Tibial artery (tissue), 4 donors: Measurements from ENCODE around the gene SH3D19.

Experiments
- DNase-seq, 2 donors: peaks; one replicate each; pipeline ENCODE4 v3.0.0-alpha.2; 2019
- H3K27ac ChIP-seq, 2 donors: fragments of 200-600 bp; sonication (generic) in 1 of 2; 1 replicate in 1 of 2; 2 replicates in 1 of 2; pipeline ENCODE4 v1.5.1; 2018 to 2019; ENCODE audit warnings: mild to moderate bottlenecking in 1 of 2
- H3K27me3 ChIP-seq, 2 donors: fragments of 200-600 bp; sonication (generic) in 1 of 2; one replicate each; pipeline versions ENCODE4 v1.5.1 to v1.6.0; 2016 to 2019
- H3K36me3 ChIP-seq, 3 donors: fragments of 200-600 bp; sonication (generic) in 2 of 3; one replicate each; pipeline ENCODE4 v1.5.1; 2016 to 2019; ENCODE audit warnings: mild to moderate bottlenecking in 2 of 3
- H3K4me1 ChIP-seq, 4 donors: fragments of 200-600 bp; sonication (generic) in 2 of 4; 1 replicate in 3 of 4; 2 replicates in 1 of 4; pipeline ENCODE4 v1.5.1; 2016 to 2019
- H3K4me3 ChIP-seq, 2 donors: fragments of 200-600 bp; sonication (generic) in 1 of 2; 1 replicate in 1 of 2; 2 replicates in 1 of 2; pipeline ENCODE4 v1.5.1; 2018 to 2019; ENCODE audit warnings: mild to moderate bottlenecking in 2 of 2
- H3K9me3 ChIP-seq, 3 donors: fragments of 200-600 bp; sonication (generic) in 1 of 3; one replicate each; pipeline ENCODE4 v1.5.1; 2016 to 2019
- intact Hi-C: fragments of 100-400 bp; cut with DNase I; formaldehyde crosslinking; loops from one replicate; pipeline ENCODE4 v1.15.0; 2023; ENCODE audit warnings: low total_unique reads
- TF ChIP-seq, protein P1 (sequence below), 2 experiments: fragments of 200-600 bp in 1 of 2; fragments of 450-650 bp in 1 of 2; IDR thresholded peaks; one replicate each; pipeline ENCODE4 v1.5.1; 2017 to 2019; ENCODE audit warnings: antibody characterized with exemption in 2 of 2, mild to moderate bottlenecking in 1 of 2, moderate library complexity in 1 of 2

SH3D19 gene

DNA sequence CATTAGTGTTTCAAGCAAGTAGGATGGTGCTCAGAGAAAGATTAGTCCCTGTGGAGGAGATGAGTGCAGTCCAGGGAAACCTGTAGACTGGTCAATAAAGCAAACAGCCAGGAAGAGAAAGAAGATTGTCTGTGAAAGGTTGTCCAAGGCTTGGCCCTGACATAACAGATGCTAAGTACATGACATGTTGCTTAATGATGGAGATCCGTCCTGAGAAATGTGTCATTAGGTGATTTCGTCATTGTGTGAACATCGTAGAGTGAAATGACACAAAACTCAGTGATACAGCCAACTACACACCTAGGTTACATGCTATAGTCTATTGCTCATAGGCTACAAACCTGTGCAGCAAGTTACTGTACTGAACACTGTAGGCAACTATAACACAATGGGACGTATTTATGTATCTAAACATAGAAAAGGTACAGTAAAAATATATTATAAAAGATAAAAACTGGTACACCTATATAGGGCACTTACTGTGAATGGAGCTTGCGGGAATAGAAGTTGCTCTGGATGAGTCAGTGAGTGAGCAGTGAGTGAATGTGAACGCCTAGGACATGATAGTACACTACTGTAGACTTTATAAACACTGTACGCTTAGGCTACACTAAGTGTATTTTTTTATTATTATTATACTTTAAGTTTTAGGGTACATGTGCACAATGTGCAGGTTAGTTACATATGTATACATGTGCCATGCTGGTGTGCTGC, 57.4 kb downstream of the SH3D19 start:
- Histone ChIP-seq H3K27me3 (no peaks in the 10 kb centered on the region), H3K36me3 (no peaks in the 10 kb centered on the region), H3K9me3 (no peaks in the 10 kb centered on the region), H3K4me1 (peaks cover 0 to 6% (median 0%) of the 10 kb centered on the region in 4 donors), H3K27ac (no peak overlapping the region), H3K4me3 (no peak overlapping the region)
- no peak for DNase-seq
- TF ChIP-seq, protein P1, sequence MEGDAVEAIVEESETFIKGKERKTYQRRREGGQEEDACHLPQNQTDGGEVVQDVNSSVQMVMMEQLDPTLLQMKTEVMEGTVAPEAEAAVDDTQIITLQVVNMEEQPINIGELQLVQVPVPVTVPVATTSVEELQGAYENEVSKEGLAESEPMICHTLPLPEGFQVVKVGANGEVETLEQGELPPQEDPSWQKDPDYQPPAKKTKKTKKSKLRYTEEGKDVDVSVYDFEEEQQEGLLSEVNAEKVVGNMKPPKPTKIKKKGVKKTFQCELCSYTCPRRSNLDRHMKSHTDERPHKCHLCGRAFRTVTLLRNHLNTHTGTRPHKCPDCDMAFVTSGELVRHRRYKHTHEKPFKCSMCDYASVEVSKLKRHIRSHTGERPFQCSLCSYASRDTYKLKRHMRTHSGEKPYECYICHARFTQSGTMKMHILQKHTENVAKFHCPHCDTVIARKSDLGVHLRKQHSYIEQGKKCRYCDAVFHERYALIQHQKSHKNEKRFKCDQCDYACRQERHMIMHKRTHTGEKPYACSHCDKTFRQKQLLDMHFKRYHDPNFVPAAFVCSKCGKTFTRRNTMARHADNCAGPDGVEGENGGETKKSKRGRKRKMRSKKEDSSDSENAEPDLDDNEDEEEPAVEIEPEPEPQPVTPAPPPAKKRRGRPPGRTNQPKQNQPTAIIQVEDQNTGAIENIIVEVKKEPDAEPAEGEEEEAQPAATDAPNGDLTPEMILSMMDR (IDR thresholded peaks at IDR 0.05), result no peak
- intact Hi-C loops, result no loop called here

DNA sequence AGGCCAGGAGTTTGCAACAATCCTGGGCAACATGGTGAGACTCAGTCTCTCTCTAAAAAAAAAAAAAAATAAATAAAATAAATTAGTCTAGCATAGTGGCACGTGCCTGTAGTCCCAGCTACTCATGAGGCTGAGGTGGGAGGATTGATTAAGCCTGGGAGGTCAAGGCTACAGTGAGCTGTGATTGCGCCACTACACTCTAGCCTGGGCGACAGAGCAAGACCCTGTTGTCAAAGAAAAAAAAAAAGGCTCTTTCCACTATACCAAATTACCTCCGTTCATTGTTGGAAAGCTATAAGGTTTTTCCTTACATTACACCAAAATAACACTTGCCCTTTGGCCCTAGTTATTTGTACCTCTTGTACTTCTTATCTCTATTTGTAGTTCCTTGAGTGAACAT, 58.3 kb downstream of the SH3D19 start:
- TF ChIP-seq, protein P1 (IDR thresholded peaks at IDR 0.05), result no peak
- H3K9me3 ChIP-seq, result no peaks in the 10 kb centered on the region
- H3K4me3 ChIP-seq, result no peak overlapping the region
- intact Hi-C loops, result no loop called here
- H3K4me1 ChIP-seq, result peaks cover 0 to 6% (median 0%) of the 10 kb centered on the region in 4 donors
- no peaks in the 10 kb centered on the region for H3K36me3 ChIP-seq
- no peaks in the 10 kb centered on the region for H3K27me3 ChIP-seq
- DNase-seq, result no peak
- no peak overlapping the region for H3K27ac ChIP-seq

DNA sequence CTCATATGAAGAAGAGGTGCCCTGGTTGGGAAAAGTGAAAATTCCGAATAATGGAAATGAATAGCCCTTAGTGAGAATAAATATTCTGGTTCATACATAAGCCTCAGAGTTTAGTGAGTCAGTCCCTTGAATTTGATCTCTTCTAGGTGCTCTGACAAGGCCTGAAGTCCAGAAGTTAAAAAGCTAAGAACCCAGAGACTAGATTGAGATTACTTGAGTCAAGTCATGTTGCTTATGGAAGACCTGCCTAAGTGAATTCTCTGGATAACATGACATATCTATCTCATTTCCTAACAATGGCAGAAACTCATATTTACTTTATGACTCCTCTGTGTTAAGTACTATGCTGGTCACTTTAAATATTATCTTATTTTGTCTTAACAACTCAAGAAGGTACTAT, 58.9 kb downstream of the SH3D19 start:
- Histone ChIP-seq H3K27ac (no peak overlapping the region), H3K9me3 (no peaks in the 10 kb centered on the region), H3K36me3 (no peaks in the 10 kb centered on the region), H3K4me3 (no peak overlapping the region), H3K4me1 (peaks cover 0 to 10% (median 0%) of the 10 kb centered on the region in 4 donors), H3K27me3 (no peaks in the 10 kb centered on the region)
- intact Hi-C loops, result no loop called here
- TF ChIP-seq, protein P1 (IDR thresholded peaks at IDR 0.05), result no peak
- DNase-seq, result no peak

DNA sequence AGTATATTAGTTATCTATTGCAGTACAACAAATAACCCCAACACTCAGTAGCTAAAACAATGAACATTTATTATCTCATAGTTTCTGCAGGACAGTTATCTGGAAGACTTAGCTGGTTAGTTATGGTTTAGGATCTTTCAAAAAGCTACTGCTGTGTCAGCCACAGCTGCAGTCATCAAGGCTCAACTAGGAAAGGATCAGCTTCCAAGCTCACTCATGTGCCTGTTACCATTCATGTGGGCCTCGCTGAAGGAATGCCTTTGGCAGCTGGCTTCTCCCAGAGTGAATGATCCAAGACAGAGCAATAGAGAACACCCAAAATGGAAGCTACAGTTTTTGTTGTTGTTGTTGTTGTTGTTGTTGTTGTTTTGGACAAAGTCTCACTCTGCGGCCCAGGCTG, 62.0 kb downstream of the SH3D19 start:
- Histone ChIP-seq H3K27me3 (no peaks in the 10 kb centered on the region), H3K27ac (no peak overlapping the region), H3K4me3 (no peak overlapping the region), H3K36me3 (no peaks in the 10 kb centered on the region), H3K4me1 (peaks cover 0 to 14% (median 0%) of the 10 kb centered on the region in 4 donors), H3K9me3 (no peaks in the 10 kb centered on the region)
- no peak for DNase-seq
- intact Hi-C loops, result no loop called here
- TF ChIP-seq, protein P1 (IDR thresholded peaks at IDR 0.05), result no peak

DNA sequence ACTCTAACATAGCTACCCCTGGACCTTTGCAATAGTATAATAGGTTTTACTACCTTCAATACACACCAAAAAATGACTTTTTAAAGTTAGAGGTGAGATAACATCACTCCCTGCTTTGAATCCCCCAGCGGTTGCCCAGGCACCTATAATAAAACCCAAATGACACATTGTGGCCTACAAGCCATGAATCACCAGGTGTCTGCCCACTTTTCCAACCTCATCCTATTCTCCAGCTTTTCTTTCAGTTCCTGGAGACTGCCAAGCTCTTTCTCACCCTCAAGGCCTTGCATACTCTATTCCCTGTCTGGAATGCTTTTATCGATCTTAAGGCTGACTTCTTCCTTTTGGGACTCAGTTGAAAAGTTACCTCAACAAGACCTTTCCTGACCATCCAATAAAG, 64.9 kb downstream of the SH3D19 start:
- TF ChIP-seq, protein P1 (IDR thresholded peaks at IDR 0.05), result no peak
- no peaks in the 10 kb centered on the region for H3K36me3 ChIP-seq
- no peak overlapping the region for H3K4me3 ChIP-seq
- no peaks in the 10 kb centered on the region for H3K27me3 ChIP-seq
- intact Hi-C loops, result no loop called here
- no peaks in the 10 kb centered on the region for H3K9me3 ChIP-seq
- peaks cover 0 to 14% (median 0%) of the 10 kb centered on the region in 4 donors for H3K4me1 ChIP-seq
- DNase-seq, result no peak
- no peak overlapping the region for H3K27ac ChIP-seq
